HG02763 (cell line): ENCODE data around the gene OSBPL9.

Experiments used
- ATAC-seq: cut with Tn5 transposase; IDR thresholded peaks from one replicate; pipeline ENCODE4 v1.9.1; 2021; ENCODE audit warnings: mild to moderate bottlenecking, moderate library complexity; ENCODE audit not compliant: unreplicated experiment

The OSBPL9 gene

DNA sequence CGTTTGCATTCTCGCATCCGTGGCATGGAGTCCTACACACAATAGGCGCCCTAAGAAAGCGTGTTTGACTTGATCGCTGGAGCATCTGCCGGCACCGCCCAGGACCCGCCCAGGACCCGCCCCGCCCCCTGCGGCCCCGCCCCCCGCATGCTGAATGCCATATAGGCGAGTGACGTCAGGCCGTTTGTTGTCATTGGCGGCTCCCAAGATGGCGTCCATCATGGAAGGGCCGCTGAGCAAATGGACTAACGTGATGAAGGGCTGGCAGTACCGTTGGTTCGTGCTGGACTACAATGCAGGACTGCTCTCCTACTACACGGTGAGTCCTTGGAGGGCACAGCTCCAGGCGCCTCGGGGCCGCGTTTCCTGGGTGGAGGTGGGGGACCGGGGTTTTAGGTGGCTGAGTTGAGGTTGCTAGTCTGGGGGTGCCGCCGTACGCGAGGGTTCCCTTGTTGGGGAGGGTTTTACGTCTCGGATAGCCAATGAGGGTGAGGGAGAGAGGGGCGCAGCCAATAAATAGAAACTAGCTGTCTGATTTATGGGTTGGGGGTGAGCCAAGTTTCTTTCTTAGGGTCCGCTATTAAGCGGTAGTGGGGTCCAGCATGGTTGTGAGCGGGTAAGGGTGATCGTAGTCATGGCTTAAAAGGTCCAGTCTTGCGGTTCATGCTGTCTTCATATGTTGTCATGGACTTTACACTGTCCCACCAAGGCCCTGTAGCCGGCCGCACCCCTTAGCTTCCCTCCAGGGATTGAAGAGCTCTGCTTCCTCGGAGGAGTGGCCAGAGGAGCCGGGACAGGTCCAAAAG, at the start of gene OSBPL9:
OSBPL9 (plus strand) TSS at position 190 of the 806 bp plus-strand sequence; CDS start at position 209, 19 bp downstream.
- ATAC-seq, result peak; percentile 81

DNA sequence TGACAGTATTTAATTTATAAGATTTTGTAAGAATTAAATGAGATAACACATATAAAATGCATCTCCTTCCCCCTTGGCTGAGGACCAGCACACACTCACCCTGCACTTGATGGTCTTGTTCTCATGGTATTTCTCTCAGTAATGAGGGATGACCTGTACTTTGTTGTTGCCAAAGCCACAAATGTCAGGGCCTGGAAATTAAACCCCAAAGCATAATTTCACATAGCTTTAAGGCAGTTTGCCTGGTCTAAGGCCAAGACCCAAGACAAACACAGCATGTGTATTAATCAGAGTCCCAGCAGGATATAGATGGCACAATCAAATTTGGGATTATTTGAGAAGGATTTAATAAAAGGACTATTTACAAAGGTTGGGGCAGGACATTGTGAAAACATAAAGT, 49.2 kb upstream of the OSBPL9 start:
- ATAC-seq, result no peak

GRCh38 chr1:51568231-51568935, 48.5 kb upstream of the OSBPL9 start:
- ATAC-seq, result no peak

GRCh38 chr1:51569284-51570062, 47.4 kb upstream of the OSBPL9 start:
- peak; percentile 61 for ATAC-seq

- ATAC-seq, result peak; percentile 2
These were observed 46.7 kb upstream of the OSBPL9 start for GRCh38 chr1:51570063-51570710.

DNA sequence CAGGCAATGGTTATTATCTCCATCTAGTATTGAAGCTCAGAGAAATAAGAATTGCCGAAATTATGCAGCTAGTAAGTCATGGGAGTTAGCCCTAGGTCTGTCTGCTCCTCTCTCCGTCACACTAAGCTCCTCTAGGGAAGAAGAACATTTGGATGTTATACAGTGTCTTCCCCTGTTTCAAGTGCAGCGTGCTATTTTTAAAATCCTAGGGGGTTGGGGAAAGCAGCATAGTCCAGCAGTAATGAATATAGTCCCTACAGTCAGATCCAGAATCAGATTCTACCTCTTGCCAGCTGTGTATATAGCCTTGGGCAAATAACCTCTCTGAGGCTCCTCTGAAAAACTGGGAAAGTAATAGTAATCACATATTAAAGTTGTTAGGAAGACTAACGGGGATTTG, 44.5 kb upstream of the OSBPL9 start:
- no peak for ATAC-seq

GRCh38 chr1:51574796-51575195, 42.1 kb upstream of the OSBPL9 start:
- no peak for ATAC-seq

GRCh38 chr1:51575406-51576084, 41.3 kb upstream of the OSBPL9 start:
- ATAC-seq, result no peak

GRCh38 chr1:51576085-51576444, 40.8 kb upstream of the OSBPL9 start:
- no peak for ATAC-seq

GRCh38 chr1:51576923-51577322, 40.0 kb upstream of the OSBPL9 start:
- ATAC-seq, result no peak

GRCh38 chr1:51578383-51579109, 38.3 kb upstream of the OSBPL9 start:
- peak; percentile 73 for ATAC-seq

GRCh38 chr1:51581238-51581637, 35.7 kb upstream of the OSBPL9 start:
- no peak for ATAC-seq

DNA sequence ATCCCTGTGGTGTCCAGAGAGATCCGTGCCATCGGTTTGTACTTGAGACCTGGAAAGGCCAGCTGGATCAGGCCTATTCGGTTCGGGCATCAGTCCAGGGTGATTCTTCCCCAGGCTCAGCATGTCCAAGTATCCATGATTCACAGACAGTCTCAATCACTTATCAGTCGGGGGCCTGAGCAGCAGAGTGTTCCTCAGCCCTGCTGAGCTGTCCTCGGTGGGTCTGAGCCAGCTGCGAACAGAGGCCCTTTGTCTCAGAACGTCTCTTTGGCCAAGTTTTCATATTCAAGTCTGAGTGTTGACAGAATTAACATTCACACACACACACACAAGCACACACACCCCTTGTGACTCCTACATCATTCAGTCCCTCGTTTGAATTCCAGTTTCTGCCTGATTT, 33.4 kb upstream of the OSBPL9 start:
- no peak for ATAC-seq

- no peak for ATAC-seq
These were observed 32.9 kb upstream of the OSBPL9 start for GRCh38 chr1:51584021-51584420.

DNA sequence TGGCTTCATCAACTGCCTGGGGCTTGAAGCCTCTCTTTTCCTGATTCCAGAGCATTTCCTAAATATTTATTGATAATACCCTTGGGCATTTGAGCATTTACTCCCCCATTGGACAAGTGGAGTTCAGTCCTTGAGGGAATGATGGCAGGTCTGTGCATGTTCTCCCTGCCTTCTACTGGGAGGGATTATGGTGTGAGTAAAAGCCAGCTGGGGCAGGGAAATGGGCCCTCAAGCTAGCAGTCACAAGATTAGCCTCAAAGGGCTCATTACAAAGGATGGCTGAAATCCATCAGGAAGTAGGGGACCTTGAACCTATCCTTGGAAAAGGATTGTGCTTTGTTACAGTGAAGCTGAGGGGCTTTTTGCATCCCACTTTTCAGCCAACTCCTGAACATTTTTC, 24.2 kb upstream of the OSBPL9 start:
- no peak for ATAC-seq

DNA sequence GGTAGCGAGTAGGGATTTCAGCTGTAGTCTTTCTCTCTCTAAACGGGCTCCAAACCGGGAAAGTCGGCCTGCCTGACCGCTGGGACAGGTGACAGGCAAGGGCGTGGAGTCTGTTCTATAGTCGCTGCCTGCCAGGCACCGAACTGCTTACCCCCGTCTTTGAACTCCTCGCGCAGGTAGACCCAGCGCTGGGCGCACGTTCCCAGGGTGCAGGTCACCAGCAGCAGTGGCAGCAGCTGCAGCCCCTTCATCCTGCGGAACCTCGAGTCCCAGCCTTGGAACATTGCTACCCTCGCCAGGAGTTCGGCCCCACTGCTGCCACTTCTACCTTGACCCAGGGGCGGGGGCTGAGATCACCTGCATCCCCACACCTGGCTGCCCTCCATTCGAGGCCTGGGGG, 22.2 kb upstream of the OSBPL9 start:
- ATAC-seq, result no peak

- ATAC-seq, result no peak
These were observed 16.4 kb upstream of the OSBPL9 start for GRCh38 chr1:51600529-51600928.

GRCh38 chr1:51600965-51601364, 15.9 kb upstream of the OSBPL9 start:
- ATAC-seq, result no peak

DNA sequence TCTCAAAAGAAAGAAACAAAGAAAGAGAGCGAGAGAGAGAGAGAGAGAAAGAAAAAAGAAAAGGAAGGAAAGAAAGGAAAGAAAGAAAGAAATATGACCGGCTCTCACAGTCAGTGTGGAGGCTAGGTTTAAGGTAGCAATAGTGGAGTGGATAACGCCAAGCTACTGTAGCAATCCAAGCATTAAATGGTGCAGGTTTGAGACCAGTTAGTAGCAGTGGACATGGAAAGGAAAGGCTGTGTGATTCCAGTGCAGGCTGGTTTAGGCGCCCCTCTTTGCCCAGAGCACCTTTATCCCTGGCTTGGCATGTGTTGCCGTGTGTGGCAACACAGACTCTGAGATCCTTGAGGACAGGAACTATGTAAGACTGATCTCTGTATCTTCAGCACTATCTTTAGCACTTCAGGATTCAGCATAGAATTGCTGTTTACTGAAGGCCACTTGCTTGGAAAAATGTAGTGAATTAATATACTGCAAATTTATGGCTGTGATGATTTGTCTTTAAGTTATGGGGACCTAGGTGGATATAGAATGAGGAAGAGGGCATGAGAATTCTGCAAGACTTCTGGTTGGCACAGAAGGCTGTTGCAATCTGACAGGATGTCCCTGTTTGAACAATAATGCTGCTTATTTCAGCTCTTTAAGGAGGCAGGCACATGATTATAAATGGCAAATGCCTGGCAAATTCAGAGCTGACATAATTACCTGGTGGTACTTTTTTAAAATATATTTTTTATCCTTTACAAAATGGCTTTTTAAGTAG, 10.8 kb upstream of the OSBPL9 start:
- ATAC-seq, result no peak
